Trophoblast cell (in vitro differentiated cells and primary cell): ENCODE measurements around the gene DMP1.

Experiments used
- DNase-seq, 2 donors: peaks; one replicate each; pipeline ENCODE4 v3.0.0-alpha.2; 2016
- H2AFZ ChIP-seq: 2 replicates; pipeline ENCODE4 v1.6.1; 2013; ENCODE audit warnings: low read length, moderate library complexity, mild to moderate bottlenecking; ENCODE audit not compliant: insufficient read depth, poor library complexity
- H2AK5ac ChIP-seq: 2 replicates; pipeline ENCODE4 v1.6.1; 2013; ENCODE audit warnings: mild to moderate bottlenecking, low read length
- H2BK120ac ChIP-seq: 2 replicates; pipeline ENCODE4 v1.6.1; 2013; ENCODE audit warnings: low read length, mild to moderate bottlenecking, moderate library complexity; ENCODE audit not compliant: insufficient read depth, poor library complexity
- H2BK12ac ChIP-seq: 2 replicates; pipeline ENCODE4 v1.6.1; 2013; ENCODE audit warnings: mild to moderate bottlenecking, low read length, moderate library complexity
- H2BK5ac ChIP-seq: 2 replicates; pipeline ENCODE4 v1.6.1; 2013; ENCODE audit warnings: low read length, low read depth, moderate library complexity, mild to moderate bottlenecking; ENCODE audit not compliant: poor library complexity
- H3K14ac ChIP-seq: 2 replicates; pipeline ENCODE4 v1.6.1; 2013; ENCODE audit warnings: mild to moderate bottlenecking, low read length
- H3K18ac ChIP-seq: 2 replicates; pipeline ENCODE4 v1.6.1; 2013; ENCODE audit warnings: mild to moderate bottlenecking, low read length
- H3K23ac ChIP-seq: 2 replicates; pipeline ENCODE4 v1.6.1; 2013; ENCODE audit warnings: low read length
- H3K27ac ChIP-seq: 2 replicates; pipeline ENCODE4 v1.5.1; 2013; ENCODE audit warnings: low read depth, mild to moderate bottlenecking, inconsistent platforms, low read length, moderate library complexity
- H3K27me3 ChIP-seq: 2 replicates; pipeline ENCODE4 v1.6.1; 2013; ENCODE audit warnings: inconsistent platforms, mild to moderate bottlenecking, low read length, moderate library complexity; ENCODE audit not compliant: insufficient read depth
- H3K36me3 ChIP-seq, 2 experiments: 1 replicate in 1 of 2; 2 replicates in 1 of 2; pipeline ENCODE4 v1.6.1; 2013; ENCODE audit warnings: low read length in 2 of 2, mild to moderate bottlenecking in 2 of 2, moderate library complexity in 1 of 2; ENCODE audit not compliant: insufficient read depth in 2 of 2, control insufficient read depth in 1 of 2
- H3K4ac ChIP-seq: 2 replicates; pipeline ENCODE4 v1.6.1; 2013; ENCODE audit warnings: low read depth, mild to moderate bottlenecking, low read length, moderate library complexity
- H3K4me1 ChIP-seq, 2 experiments: 1 replicate in 1 of 2; 2 replicates in 1 of 2; pipeline ENCODE4 v1.6.1; 2013; ENCODE audit warnings: low read length in 2 of 2, mild to moderate bottlenecking in 2 of 2, moderate library complexity in 1 of 2; ENCODE audit not compliant: insufficient read depth in 2 of 2, control insufficient read depth in 1 of 2
- H3K4me2 ChIP-seq: 2 replicates; pipeline ENCODE4 v1.6.1; 2013; ENCODE audit warnings: inconsistent platforms, mild to moderate bottlenecking, low read length, moderate library complexity
- H3K4me3 ChIP-seq: 2 replicates; pipeline ENCODE4 v1.5.1; 2013; ENCODE audit warnings: mild to moderate bottlenecking, low read depth, low read length, inconsistent platforms
- H3K79me1 ChIP-seq: one replicate; pipeline ENCODE4 v1.6.1; 2013; ENCODE audit warnings: low read length
- H3K79me2 ChIP-seq: 2 replicates; pipeline ENCODE4 v1.6.1; 2013; ENCODE audit warnings: low read length, mild to moderate bottlenecking; ENCODE audit not compliant: control insufficient read depth, insufficient read depth, poor library complexity
- H3K9ac ChIP-seq: 2 replicates; pipeline ENCODE4 v1.6.1; 2013; ENCODE audit warnings: mild to moderate bottlenecking, low read length
- H3K9me3 ChIP-seq: 2 replicates; pipeline ENCODE4 v1.6.1; 2013; ENCODE audit warnings: low read depth, mild to moderate bottlenecking, control low read depth, inconsistent platforms, low read length; ENCODE audit not compliant: insufficient read depth
- H4K12ac ChIP-seq: 2 replicates; pipeline ENCODE4 v1.6.1; 2013; ENCODE audit warnings: low read depth, mild to moderate bottlenecking, low read length, moderate library complexity
- H4K8ac ChIP-seq: 2 replicates; pipeline ENCODE4 v1.6.1; 2013; ENCODE audit warnings: low read depth, mild to moderate bottlenecking, low read length, moderate library complexity
- H4K91ac ChIP-seq: one replicate; pipeline ENCODE4 v1.6.1; 2013; ENCODE audit warnings: low read depth, mild to moderate bottlenecking, low read length, moderate library complexity
- WGBS: extraction: QIAGEN DNeasy Blood & Tissue Kit; methylation state at CpG from one replicate; pipeline ENCODE4 v1.1.7; 2013; ENCODE audit warnings: missing lambda C conversion rate; ENCODE audit not compliant: insufficient read length, insufficient coverage; ENCODE audit errors: extremely low coverage; 5-methylcytosine and 5-hydroxymethylcytosine counted together

DMP1 gene

GRCh38 chr4:87659247-87659931 is 9.3 kb downstream of the DMP1 start:
- no peak overlapping the region for H2AK5ac ChIP-seq

GRCh38 chr4:87662871-87663270 is 12.8 kb downstream of the DMP1 start:
- H4K12ac ChIP-seq, result no peak overlapping the region
- H3K4me3 ChIP-seq, result no peak overlapping the region
- H3K4ac ChIP-seq, result no peak overlapping the region
- no peak overlapping the region for H3K23ac ChIP-seq
- no peak overlapping the region for H3K14ac ChIP-seq
- H3K79me2 ChIP-seq, result no peaks in the 10 kb centered on the region
- DNase-seq, result no peak
- H3K18ac ChIP-seq, result no peak overlapping the region
- H3K4me2 ChIP-seq, result no peak overlapping the region
- H2AK5ac ChIP-seq, result no peak overlapping the region
- no peak overlapping the region for H3K9ac ChIP-seq
- H2AFZ ChIP-seq, result no peak overlapping the region
- H3K9me3 ChIP-seq, result no peaks in the 10 kb centered on the region
- no peaks in the 10 kb centered on the region for H3K36me3 ChIP-seq
- H4K8ac ChIP-seq, result no peak overlapping the region
- no peak overlapping the region for H2BK120ac ChIP-seq
- no peak overlapping the region for H3K27ac ChIP-seq
- no peak overlapping the region for H4K91ac ChIP-seq
- WGBS, result no CpG with 5 or more reads among the region's 9 CpGs
- H3K79me1 ChIP-seq, result peaks cover 5% of the 10 kb centered on the region
- H3K27me3 ChIP-seq, result no peaks in the 10 kb centered on the region
- H2BK5ac ChIP-seq, result no peak overlapping the region
- H3K4me1 ChIP-seq, result peaks cover 3 to 11% of the 10 kb centered on the region in 2 experiments
- H2BK12ac ChIP-seq, result no peak overlapping the region

More at GRCh38 chr4:87659247-87659931, 9.3 kb downstream of the DMP1 start:
- Histone ChIP-seq H4K8ac (no peak overlapping the region), H3K27me3 (no peaks in the 10 kb centered on the region), H3K27ac (peak overlapping the region; percentile 49), H2AFZ (no peak overlapping the region), H3K14ac (no peak overlapping the region), H2BK12ac (no peak overlapping the region), H3K9ac (no peak overlapping the region), H4K12ac (no peak overlapping the region), H3K4ac (no peak overlapping the region), H2BK5ac (no peak overlapping the region), H3K4me3 (no peak overlapping the region), H3K23ac (no peak overlapping the region), H3K4me2 (no peak overlapping the region), H4K91ac (no peak overlapping the region), H2BK120ac (no peak overlapping the region), H3K79me2 (no peaks in the 10 kb centered on the region), H3K4me1 (peaks cover 3 to 13% of the 10 kb centered on the region in 2 experiments), H3K9me3 (no peaks in the 10 kb centered on the region), H3K18ac (no peak overlapping the region), H3K79me1 (peaks cover 8% of the 10 kb centered on the region), H3K36me3 (no peaks in the 10 kb centered on the region)
- no peak for DNase-seq
- no CpG with 5 or more reads among the region's 3 CpGs for WGBS

DNA sequence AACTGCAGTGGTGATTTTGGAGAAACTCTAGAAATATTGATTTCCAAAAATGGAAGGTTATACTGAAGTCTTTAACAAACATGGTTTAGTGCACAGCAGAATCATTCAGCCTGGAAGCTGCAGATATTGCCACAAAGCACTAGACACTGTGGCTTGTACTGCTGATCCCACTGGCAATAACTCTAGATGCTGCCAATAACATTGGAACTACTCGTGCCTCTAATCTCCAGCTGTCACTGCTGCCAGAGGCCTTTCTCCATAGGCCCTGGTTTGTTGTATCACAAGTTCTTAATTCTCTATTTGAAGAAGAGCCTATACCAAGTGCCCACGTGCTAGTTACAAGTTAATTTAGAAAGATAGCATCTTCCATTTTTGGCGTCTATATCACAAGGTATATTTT is 19.3 kb downstream of the DMP1 start:
- H3K4me1 ChIP-seq, result no peaks in the 10 kb centered on the region
- no peak overlapping the region for H4K8ac ChIP-seq
- no peaks in the 10 kb centered on the region for H3K79me2 ChIP-seq
- H3K4me3 ChIP-seq, result no peak overlapping the region
- H3K9me3 ChIP-seq, result peaks cover 3% of the 10 kb centered on the region
- DNase-seq, result no peak
- no peak overlapping the region for H3K27ac ChIP-seq
- H3K36me3 ChIP-seq, result no peaks in the 10 kb centered on the region
- H2AFZ ChIP-seq, result no peak overlapping the region
- H4K91ac ChIP-seq, result no peak overlapping the region
- H3K79me1 ChIP-seq, result no peaks in the 10 kb centered on the region
- no CpG with 5 or more reads among the region's 3 CpGs for WGBS
- no peak overlapping the region for H3K4me2 ChIP-seq
- H3K27me3 ChIP-seq, result no peaks in the 10 kb centered on the region
- H2BK12ac ChIP-seq, result no peak overlapping the region
- no peak overlapping the region for H3K9ac ChIP-seq
- no peak overlapping the region for H2AK5ac ChIP-seq
- H3K14ac ChIP-seq, result no peak overlapping the region
- no peak overlapping the region for H3K18ac ChIP-seq
- no peak overlapping the region for H4K12ac ChIP-seq
- no peak overlapping the region for H2BK5ac ChIP-seq
- no peak overlapping the region for H2BK120ac ChIP-seq
- no peak overlapping the region for H3K23ac ChIP-seq
- no peak overlapping the region for H3K4ac ChIP-seq

DNA sequence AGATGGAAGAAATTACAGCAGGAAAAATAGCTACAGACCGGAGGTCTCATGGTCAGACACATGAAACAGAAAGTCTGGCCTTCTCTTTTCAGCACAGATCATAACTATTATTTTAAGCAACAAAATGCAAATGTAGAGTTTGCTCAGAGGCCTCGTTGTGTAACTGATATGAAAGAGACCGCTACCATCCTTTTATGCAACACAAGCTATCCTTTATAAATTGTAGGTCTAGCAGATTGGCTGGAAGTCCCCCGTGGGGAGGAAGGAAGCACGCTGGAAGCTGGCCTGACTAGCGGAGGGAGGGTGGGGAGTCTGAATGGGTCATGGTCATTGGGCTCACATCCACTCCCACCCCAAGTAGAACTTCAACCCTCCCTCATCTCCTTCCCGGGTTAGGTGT is 27.7 kb downstream of the DMP1 start:
- H3K4me1 ChIP-seq, result no peaks in the 10 kb centered on the region
- no peak overlapping the region for H4K12ac ChIP-seq
- H2AFZ ChIP-seq, result no peak overlapping the region
- no peak overlapping the region for H2BK12ac ChIP-seq
- no peaks in the 10 kb centered on the region for H3K79me2 ChIP-seq
- no peak overlapping the region for H4K91ac ChIP-seq
- H3K14ac ChIP-seq, result no peak overlapping the region
- H3K27me3 ChIP-seq, result no peaks in the 10 kb centered on the region
- H2BK120ac ChIP-seq, result no peak overlapping the region
- no peak overlapping the region for H2AK5ac ChIP-seq
- H3K18ac ChIP-seq, result no peak overlapping the region
- no peak overlapping the region for H2BK5ac ChIP-seq
- no peak overlapping the region for H3K9ac ChIP-seq
- H3K36me3 ChIP-seq, result no peaks in the 10 kb centered on the region
- H4K8ac ChIP-seq, result no peak overlapping the region
- no CpG with 5 or more reads among the region's 7 CpGs for WGBS
- H3K23ac ChIP-seq, result no peak overlapping the region
- H3K9me3 ChIP-seq, result peaks cover 3% of the 10 kb centered on the region
- no peak overlapping the region for H3K27ac ChIP-seq
- no peak overlapping the region for H3K4me3 ChIP-seq
- no peak for DNase-seq
- no peaks in the 10 kb centered on the region for H3K79me1 ChIP-seq
- no peak overlapping the region for H3K4ac ChIP-seq
- H3K4me2 ChIP-seq, result no peak overlapping the region
